ENCODE measurements around the gene TAF4B. TPM values are rescaled to one million over a fixed set of nuclear protein-coding genes. Genes with fewer than 3 reads are reported as not detected.

Gene TAF4B
- total and polyA plus RNA-seq, 2 of the 8 experiments (the other 6 are each of a cell fraction or from before 2014, with no cell fraction given), result 9.3 to 19.8 TPM

- Histone ChIP-seq H2BK120ac (replicated peaks; ENCODE audit: low read depth, low read length) (no peak overlapping the region), H4K8ac (ENCODE audit: extremely low read depth, insufficient read depth, low read length) (no peak overlapping the region), H2BK5ac (ENCODE audit: low read depth, low read length) (no peak overlapping the region), H2AK5ac (ENCODE audit: low read depth, low read length) (no peak overlapping the region), H4K5ac (ENCODE audit: insufficient read length, low read depth, low read length) (no peak overlapping the region), H3K23ac (ENCODE audit: insufficient read length) (no peak overlapping the region), H3K27ac (ENCODE audit: low read depth, low read length) (no peak overlapping the region), H3K79me1 (ENCODE audit: low read depth, low read length) (no peaks in the 10 kb centered on the region), H3K9ac (replicated peaks in 1 of 4; ENCODE audit: extremely low read depth in 1 of 4, low read depth in 3 of 4, low read length in 3 of 4) (no peak overlapping the region), H3K56ac (replicated peaks; ENCODE audit: insufficient read length, low read depth, low read length) (no peak overlapping the region), H3K18ac (ENCODE audit: extremely low read depth, low read length) (no peak overlapping the region), H2AFZ (ENCODE audit: low read length) (no peak overlapping the region), H3K4ac (replicated peaks; ENCODE audit: insufficient read length, low read depth, low read length) (no peak overlapping the region), H3K4me2 (ENCODE audit: insufficient read depth in 1 of 2, low read depth in 2 of 2, low read length in 2 of 2) (no peak overlapping the region), H4K20me1 (replicated peaks in 1 of 2; ENCODE audit: control insufficient read depth in 1 of 2, insufficient read depth in 2 of 2, low read length in 2 of 2) (no peaks in the 10 kb centered on the region), H3K79me2 (ENCODE audit: control insufficient read depth in 1 of 2, insufficient read depth in 2 of 2, low read length in 2 of 2) (no peaks in the 10 kb centered on the region), H3K36me3 (ENCODE audit: control insufficient read depth in 2 of 4, insufficient read depth in 4 of 4, low read length in 3 of 4) (no peaks in the 10 kb centered on the region), H2BK12ac (ENCODE audit: low read depth, low read length) (no peak overlapping the region), H3K4me1 (replicated peaks in 1 of 4; ENCODE audit: control insufficient read depth in 3 of 4, insufficient read depth in 4 of 4, low read length in 3 of 4) (peaks cover 0 to 8% (median 2%) of the 10 kb centered on the region in 4 experiments; a peak in 5 of 7 replicates), H2BK20ac (ENCODE audit: low read length) (no peak overlapping the region), H3K23me2 (ENCODE audit: low read depth, low read length) (0 out of 2 replicates have a peak, but pooled peaks cover 2% of the 10 kb centered on the region), H2BK15ac (ENCODE audit: low read length) (no peak overlapping the region), H4K91ac (replicated peaks; ENCODE audit: insufficient read length, low read length) (no peak overlapping the region), H3K9me3 (ENCODE audit: insufficient read depth in 2 of 2, low read depth in 1 of 2, low read length in 1 of 2) (no peaks in the 10 kb centered on the region), H3K27me3 (replicated peaks in 1 of 4; ENCODE audit: control insufficient read depth in 3 of 4, extremely low read depth in 1 of 4, insufficient read depth in 3 of 4, low read length in 3 of 4) (no peaks in the 10 kb centered on the region), H3K4me3 (ENCODE audit: extremely low read depth in 1 of 4, insufficient read depth in 2 of 4, low read depth in 3 of 4, low read length in 4 of 4) (no peak overlapping the region), H3K14ac (ENCODE audit: insufficient read length) (no peak overlapping the region)
- no peak for DNase-seq (ENCODE audit: low read depth in 1 of 2, low spot score in 2 of 2)
- ChIA-PET POLR2A (ENCODE audit: partially characterized antibody) (no interaction called here), CTCF (ENCODE audit: partially characterized antibody) (interaction anchor here (1.4 kb wide), 1 partner anchor 49 kb away, joined by 5 read pairs; no protein-coding TSS in a partner anchor)
- no peak for FAIRE-seq
- 94% methylated on average over 9 of the region's 9 CpGs; no CpG with 5 or more reads in 1 of the 2 experiments for WGBS, 2 experiments (ENCODE audit: extremely low coverage in 1 of 2, insufficient coverage in 1 of 2, insufficient read length in 1 of 2, insufficient replicate concordance in 2 of 2, low coverage in 1 of 2, low lambda C conversion rate in 2 of 2, missing lambda C conversion rate in 1 of 2)
- TF ChIP-seq EGR1 (IDR thresholded peaks at IDR 0.05; ENCODE audit: borderline replicate concordance, low read depth, low read length) (no peak), CEBPB (IDR thresholded peaks at IDR 0.05; ENCODE audit: low read depth, low read length) (no peak), TAF7 (optimal IDR thresholded peaks at IDR 0.05; ENCODE audit: borderline replicate concordance, low read depth, low read length) (no peak), BACH1 (IDR thresholded peaks at IDR 0.05; ENCODE audit: low read length) (no peak), HDAC2 (IDR thresholded peaks at IDR 0.05; ENCODE audit: borderline replicate concordance in 1 of 2, low read depth in 2 of 2, low read length in 2 of 2) (no peak), RXRA (IDR thresholded peaks at IDR 0.05; ENCODE audit: insufficient read depth, low read depth, low read length) (no peak), RNF2 (IDR thresholded peaks at IDR 0.05; ENCODE audit: borderline replicate concordance, low read depth, low read length, missing control alignments, poor library complexity, severe bottlenecking) (no peak), BCL11A (IDR thresholded peaks at IDR 0.05; ENCODE audit: low read depth in 2 of 2, low read length in 2 of 2) (no peak), YY1 (IDR thresholded peaks at IDR 0.05; ENCODE audit: low read depth, low read length) (no peak), CHD2 (IDR thresholded peaks at IDR 0.05; ENCODE audit: low read length) (no peak), JUND (IDR thresholded peaks at IDR 0.05; ENCODE audit: low read length) (no peak), NRF1 (IDR thresholded peaks at IDR 0.05; ENCODE audit: low read depth, low read length) (no peak), SP4 (IDR thresholded peaks at IDR 0.05; ENCODE audit: low read length) (no peak)
Measured at GRCh38 chr18:26419746-26420145, 193.5 kb downstream of the TAF4B start.
